ENCODE measurements around the gene MICALL2.

MICALL2 gene

DNA sequence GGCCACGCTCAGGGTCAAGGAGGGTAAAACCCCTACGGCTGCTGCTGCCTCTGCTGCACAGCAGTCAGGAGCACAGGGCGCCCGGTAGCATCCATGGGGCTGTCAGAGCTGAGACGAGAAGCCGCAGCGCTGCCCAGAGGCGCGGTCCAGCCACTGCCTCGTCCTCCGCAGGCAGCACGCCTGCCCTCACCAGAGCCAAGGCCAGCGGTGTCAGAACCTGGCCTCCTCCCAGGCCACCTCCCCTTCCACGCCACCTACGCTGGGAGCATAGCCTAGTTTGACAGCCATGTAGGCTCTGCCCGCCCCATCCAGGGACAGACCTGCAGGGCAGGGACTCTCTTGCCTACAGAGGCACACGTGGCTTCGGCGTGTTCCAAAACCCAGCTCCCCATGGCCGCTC lies 28.7 kb upstream of the MICALL2 start:
- no peak overlapping the region for H3K27ac Mint-ChIP-seq
- TF ChIP-seq, protein P1, sequence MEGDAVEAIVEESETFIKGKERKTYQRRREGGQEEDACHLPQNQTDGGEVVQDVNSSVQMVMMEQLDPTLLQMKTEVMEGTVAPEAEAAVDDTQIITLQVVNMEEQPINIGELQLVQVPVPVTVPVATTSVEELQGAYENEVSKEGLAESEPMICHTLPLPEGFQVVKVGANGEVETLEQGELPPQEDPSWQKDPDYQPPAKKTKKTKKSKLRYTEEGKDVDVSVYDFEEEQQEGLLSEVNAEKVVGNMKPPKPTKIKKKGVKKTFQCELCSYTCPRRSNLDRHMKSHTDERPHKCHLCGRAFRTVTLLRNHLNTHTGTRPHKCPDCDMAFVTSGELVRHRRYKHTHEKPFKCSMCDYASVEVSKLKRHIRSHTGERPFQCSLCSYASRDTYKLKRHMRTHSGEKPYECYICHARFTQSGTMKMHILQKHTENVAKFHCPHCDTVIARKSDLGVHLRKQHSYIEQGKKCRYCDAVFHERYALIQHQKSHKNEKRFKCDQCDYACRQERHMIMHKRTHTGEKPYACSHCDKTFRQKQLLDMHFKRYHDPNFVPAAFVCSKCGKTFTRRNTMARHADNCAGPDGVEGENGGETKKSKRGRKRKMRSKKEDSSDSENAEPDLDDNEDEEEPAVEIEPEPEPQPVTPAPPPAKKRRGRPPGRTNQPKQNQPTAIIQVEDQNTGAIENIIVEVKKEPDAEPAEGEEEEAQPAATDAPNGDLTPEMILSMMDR (IDR thresholded peaks at IDR 0.05): no peak
- no peak for DNase-seq
- H3K36me3 Mint-ChIP-seq (ENCODE audit: low read depth): peaks cover 30% of the 10 kb centered on the region
- H3K27me3 Mint-ChIP-seq (ENCODE audit: low read depth, poor library complexity): no peaks in the 10 kb centered on the region
- H3K4me3 Mint-ChIP-seq: no peak overlapping the region
- no peaks in the 10 kb centered on the region for H3K4me1 Mint-ChIP-seq
- H3K9me3 Mint-ChIP-seq: no peaks in the 10 kb centered on the region

DNA sequence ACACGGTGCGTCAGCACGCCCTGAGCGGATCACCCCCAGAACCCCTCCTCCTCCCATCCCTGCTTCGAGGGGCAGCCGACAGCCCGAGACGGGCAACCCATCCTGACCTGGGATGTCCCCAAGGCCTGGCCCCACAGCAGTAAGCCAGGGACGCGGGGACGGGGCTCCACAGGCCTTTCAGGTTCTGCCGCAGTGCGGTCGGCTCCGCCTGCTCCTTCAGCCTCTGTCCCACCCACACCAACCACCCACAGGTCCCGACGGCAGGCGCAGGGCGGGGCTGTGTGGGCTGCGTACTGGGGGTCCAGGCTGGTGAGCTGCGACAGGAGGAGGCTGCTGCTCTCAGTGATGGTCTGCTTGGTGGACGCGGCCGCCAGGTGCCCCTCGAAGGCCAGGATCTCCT lies 28.2 kb upstream of the MICALL2 start:
- Mint-ChIP-seq H3K9me3 (no peaks in the 10 kb centered on the region), H3K27me3 (ENCODE audit: low read depth, poor library complexity) (no peaks in the 10 kb centered on the region), H3K4me3 (no peak overlapping the region), H3K36me3 (ENCODE audit: low read depth) (peaks cover 28% of the 10 kb centered on the region), H3K27ac (no peak overlapping the region), H3K4me1 (no peaks in the 10 kb centered on the region)
- DNase-seq: no peak
- TF ChIP-seq, protein P1 (IDR thresholded peaks at IDR 0.05): no peak

DNA sequence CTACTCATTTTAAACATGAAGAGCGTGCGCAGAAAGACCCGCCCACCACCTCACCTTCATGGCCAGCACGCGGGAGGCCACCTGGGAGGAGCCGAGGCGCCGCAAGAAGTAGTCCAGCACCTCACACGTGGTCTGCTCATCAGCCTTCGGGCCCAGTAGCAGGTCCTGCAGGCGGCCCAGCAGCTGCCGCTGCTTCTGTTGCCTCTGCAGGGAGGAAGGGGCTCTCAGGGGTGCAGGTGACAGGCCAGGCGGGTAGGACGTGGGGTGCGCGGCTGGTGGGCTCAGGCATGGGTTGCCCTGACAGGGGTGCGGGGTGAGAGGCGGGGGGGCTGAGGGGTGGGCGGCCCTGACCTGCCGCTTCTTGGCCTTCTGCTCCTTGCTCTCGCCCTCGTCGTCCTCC lies 27.3 kb upstream of the MICALL2 start:
- DNase-seq: no peak
- Mint-ChIP-seq H3K4me3 (no peak overlapping the region), H3K9me3 (no peaks in the 10 kb centered on the region), H3K36me3 (ENCODE audit: low read depth) (peaks cover 24% of the 10 kb centered on the region), H3K27ac (no peak overlapping the region), H3K4me1 (no peaks in the 10 kb centered on the region), H3K27me3 (ENCODE audit: low read depth, poor library complexity) (no peaks in the 10 kb centered on the region)
- TF ChIP-seq, protein P1 (IDR thresholded peaks at IDR 0.05): no peak

DNA sequence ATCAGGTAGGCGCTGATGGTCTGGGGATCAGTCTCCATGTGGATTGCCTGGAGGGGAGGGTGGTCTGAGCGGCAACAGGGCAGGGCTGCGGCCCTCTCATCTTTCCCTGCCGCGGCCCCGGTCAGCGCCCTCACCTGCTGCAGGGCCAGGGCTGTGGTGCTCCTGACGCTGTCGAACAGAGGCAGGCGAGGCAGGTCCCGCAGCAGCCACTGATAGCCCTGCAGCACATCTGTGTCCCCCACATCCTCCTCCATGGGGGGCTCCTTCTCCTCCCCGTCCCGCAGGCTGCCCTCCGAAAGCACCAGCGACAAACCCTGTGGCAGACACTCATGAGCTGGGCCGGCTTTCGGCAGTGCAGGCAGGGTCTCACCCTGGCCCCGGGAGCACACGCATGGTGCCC lies 25.9 kb upstream of the MICALL2 start:
- no peaks in the 10 kb centered on the region for H3K4me1 Mint-ChIP-seq
- peaks cover 12% of the 10 kb centered on the region for H3K36me3 Mint-ChIP-seq (ENCODE audit: low read depth)
- TF ChIP-seq, protein P1 (IDR thresholded peaks at IDR 0.05): no peak
- no peak overlapping the region for H3K27ac Mint-ChIP-seq
- no peaks in the 10 kb centered on the region for H3K9me3 Mint-ChIP-seq
- H3K4me3 Mint-ChIP-seq: no peak overlapping the region
- no peaks in the 10 kb centered on the region for H3K27me3 Mint-ChIP-seq (ENCODE audit: low read depth, poor library complexity)
- no peak for DNase-seq

DNA sequence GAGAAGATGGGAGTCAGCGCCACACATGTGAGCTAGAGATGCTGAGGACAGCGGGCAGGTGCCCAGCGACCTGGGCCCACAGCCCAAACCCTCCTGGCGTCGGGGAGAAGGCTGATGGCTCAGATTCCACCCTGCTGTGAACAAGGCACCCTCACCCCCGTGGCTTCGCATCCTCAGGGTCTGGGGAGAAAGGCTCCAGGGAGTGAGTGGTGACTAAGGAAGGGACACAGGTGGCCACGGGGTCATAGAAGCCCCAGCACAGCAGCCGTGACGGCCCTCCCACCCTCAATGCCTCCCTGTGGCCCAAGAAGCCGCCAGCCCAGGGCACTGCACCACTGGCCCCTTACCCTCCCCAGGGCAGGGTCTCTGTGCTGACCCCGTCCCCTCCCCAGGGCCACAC lies 25.3 kb upstream of the MICALL2 start:
- no peak for DNase-seq
- no peaks in the 10 kb centered on the region for H3K27me3 Mint-ChIP-seq (ENCODE audit: low read depth, poor library complexity)
- no peak overlapping the region for H3K4me3 Mint-ChIP-seq
- H3K36me3 Mint-ChIP-seq (ENCODE audit: low read depth): peaks cover 12% of the 10 kb centered on the region
- TF ChIP-seq, protein P1 (IDR thresholded peaks at IDR 0.05): no peak
- peak overlapping the region; percentile 81 for H3K27ac Mint-ChIP-seq
- no peaks in the 10 kb centered on the region for H3K9me3 Mint-ChIP-seq
- no peaks in the 10 kb centered on the region for H3K4me1 Mint-ChIP-seq

DNA sequence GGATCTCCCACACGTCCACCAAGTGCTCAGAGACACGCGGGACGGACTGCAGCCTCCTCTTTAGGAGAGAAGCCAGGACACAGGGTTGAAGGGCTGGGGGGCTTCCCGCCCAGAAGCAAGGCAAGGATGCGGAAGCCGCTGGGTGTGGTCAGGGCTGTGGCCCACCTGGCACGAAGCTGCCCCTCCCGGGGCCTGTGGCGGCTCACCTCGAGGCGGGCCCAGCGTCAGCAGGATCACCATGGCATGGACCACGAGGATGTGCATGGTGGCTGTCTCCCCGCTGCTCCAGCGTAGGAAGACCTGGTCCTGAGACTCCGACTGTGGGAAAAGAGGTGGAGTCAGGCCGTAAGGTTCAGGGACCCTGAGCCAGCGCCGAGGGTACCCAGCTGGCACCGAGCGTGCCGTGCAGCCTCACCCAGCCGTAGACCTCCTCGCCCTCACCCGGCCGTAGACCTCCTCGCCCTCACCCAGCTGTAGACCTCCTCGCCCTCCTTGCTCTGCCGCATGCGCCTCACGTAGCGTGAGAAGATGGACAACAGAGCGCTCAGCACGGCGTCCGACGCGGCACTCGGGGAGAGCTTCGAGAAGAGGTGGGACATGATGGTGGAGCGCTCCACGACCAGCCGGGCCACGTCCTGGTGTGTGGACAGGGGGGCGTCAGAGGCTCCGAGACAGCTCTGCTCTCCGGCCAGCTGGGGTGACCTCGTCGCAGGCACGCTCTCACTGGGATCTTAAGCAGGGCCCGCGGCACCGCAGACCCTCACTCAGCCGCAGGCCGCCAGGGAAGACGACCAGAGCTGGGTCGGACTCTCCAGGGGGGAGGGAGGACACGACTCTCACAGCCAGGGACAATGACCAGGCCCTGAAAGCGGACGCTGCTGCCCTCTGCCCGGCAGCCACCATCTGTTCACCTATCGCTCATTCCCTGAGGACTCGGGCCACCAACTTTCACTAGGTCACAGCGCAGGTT lies 24.6 kb upstream of the MICALL2 start:
- no peak overlapping the region for H3K4me3 Mint-ChIP-seq
- no peaks in the 10 kb centered on the region for H3K4me1 Mint-ChIP-seq
- peak overlapping the region; percentile 81 for H3K27ac Mint-ChIP-seq
- DNase-seq: no peak
- TF ChIP-seq, protein P1 (IDR thresholded peaks at IDR 0.05): no peak
- H3K9me3 Mint-ChIP-seq: no peaks in the 10 kb centered on the region
- no peaks in the 10 kb centered on the region for H3K27me3 Mint-ChIP-seq (ENCODE audit: low read depth, poor library complexity)
- H3K36me3 Mint-ChIP-seq (ENCODE audit: low read depth): peaks cover 12% of the 10 kb centered on the region
